ENCODE results near the gene PEX7.

GRCh38 chr6:136945711-136946121, 123.3 kb downstream of the PEX7 start:
- TF ChIP-seq CTCF (IDR thresholded peaks at IDR 0.05) (no peak), ZFX (IDR thresholded peaks at IDR 0.05; ENCODE audit: borderline replicate concordance) (no peak)
